Peyer's patch (tissue), 4 donors: Measurements from ENCODE around the gene HMX1. TPM values are rescaled to one million over a fixed set of nuclear protein-coding genes. Genes with fewer than 3 reads are reported as not detected.

ENCODE experiments used
- DNase-seq, 3 donors: peaks; one replicate each; pipeline ENCODE4 v3.0.0-alpha.2; 2017 to 2019
- H3K27ac ChIP-seq, 4 donors: fragments of 200-600 bp; sonication (generic); one replicate each; pipeline ENCODE4 v1.5.1; 2016 to 2019
- H3K27me3 ChIP-seq, 2 donors: fragments of 200-600 bp; sonication (generic); one replicate each; pipeline ENCODE4 v1.5.1; 2019
- H3K36me3 ChIP-seq, 3 donors: fragments of 200-600 bp; sonication (generic); one replicate each; pipeline ENCODE4 v1.5.1; 2016 to 2019
- H3K4me1 ChIP-seq, 4 donors: fragments of 200-600 bp; sonication (generic); one replicate each; pipeline ENCODE4 v1.5.1; 2016 to 2019
- H3K4me3 ChIP-seq, 4 donors: fragments of 200-600 bp; sonication (generic); 1 replicate in 3 of 4; 2 replicates in 1 of 4; pipeline ENCODE4 v1.5.1; 2016 to 2019; ENCODE audit warnings: mild to moderate bottlenecking in 1 of 4
- H3K9me3 ChIP-seq, 4 donors: fragments of 200-600 bp; sonication (generic); one replicate each; pipeline ENCODE4 v1.5.1; 2016 to 2019; ENCODE audit warnings: mild to moderate bottlenecking in 1 of 4
- CTCF ChIP-seq, 6 experiments: fragments of 450-650 bp in 4 of 6; fragments of 200-600 bp in 2 of 6; sonication (generic) in 1 of 6; IDR thresholded peaks; one replicate each; pipeline ENCODE4 v1.5.1; 2017 to 2019; ENCODE audit warnings: antibody characterized with exemption in 6 of 6, mild to moderate bottlenecking in 3 of 6, moderate library complexity in 1 of 6
- POLR2A ChIP-seq, 2 donors: fragments of 450-650 bp; IDR thresholded peaks; one replicate each; pipeline ENCODE4 v1.5.1; 2017; ENCODE audit warnings: antibody characterized with exemption in 2 of 2, mild to moderate bottlenecking in 2 of 2, moderate library complexity in 2 of 2
- total RNA-seq, 4 donors: library from RNA; depleted of rRNA; stranded (reverse); fragments of >200 nt; gene quantifications; one replicate each; pipeline ENCODE4 v1.1.0, GENCODE V29; 2016

Gene HMX1
- total RNA-seq, 4 donors from 2014 or later: not detected

GRCh38 chr4:8905226-8905772 is 33.7 kb upstream of the HMX1 start:
- Histone ChIP-seq H3K4me1 (no peaks in the 10 kb centered on the region), H3K9me3 (peaks cover 0 to 12% (median 2%) of the 10 kb centered on the region in 4 donors), H3K4me3 (no peak overlapping the region), H3K27ac (no peak overlapping the region), H3K27me3 (no peaks in the 10 kb centered on the region), H3K36me3 (no peaks in the 10 kb centered on the region)
- TF ChIP-seq POLR2A (IDR thresholded peaks at IDR 0.05) (no peak), CTCF (IDR thresholded peaks at IDR 0.05) (no peak)
- peak in 1 of 3 donors; percentile 19 for DNase-seq

DNA sequence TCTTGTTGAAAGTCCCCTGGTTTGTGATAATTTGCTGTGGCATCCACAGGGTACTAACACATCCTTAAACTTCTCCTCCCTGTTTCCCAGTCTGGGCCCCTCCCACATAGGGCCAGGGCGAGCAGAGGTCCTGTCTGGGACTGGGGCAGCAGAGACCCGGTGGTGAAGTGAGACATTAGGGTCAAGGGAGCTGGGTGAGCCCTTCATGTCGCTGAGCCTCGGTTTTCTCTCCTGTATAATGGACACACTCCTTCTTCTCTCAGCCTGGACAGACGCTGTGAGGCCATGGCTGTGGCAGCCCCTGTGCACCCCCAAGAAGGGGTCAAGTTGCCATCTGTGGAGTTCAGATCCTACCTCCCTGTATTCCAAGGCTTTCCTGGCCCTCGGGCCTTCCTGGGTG is 33.0 kb upstream of the HMX1 start:
- Histone ChIP-seq H3K9me3 (peaks cover 0 to 12% (median 2%) of the 10 kb centered on the region in 4 donors), H3K4me1 (no peaks in the 10 kb centered on the region), H3K27me3 (no peaks in the 10 kb centered on the region), H3K27ac (no peak overlapping the region), H3K4me3 (no peak overlapping the region), H3K36me3 (no peaks in the 10 kb centered on the region)
- no peak for TF ChIP-seq POLR2A (IDR thresholded peaks at IDR 0.05)
- no peak for TF ChIP-seq CTCF (IDR thresholded peaks at IDR 0.05)
- peak in 1 of 3 donors; percentile 7 for DNase-seq

DNA sequence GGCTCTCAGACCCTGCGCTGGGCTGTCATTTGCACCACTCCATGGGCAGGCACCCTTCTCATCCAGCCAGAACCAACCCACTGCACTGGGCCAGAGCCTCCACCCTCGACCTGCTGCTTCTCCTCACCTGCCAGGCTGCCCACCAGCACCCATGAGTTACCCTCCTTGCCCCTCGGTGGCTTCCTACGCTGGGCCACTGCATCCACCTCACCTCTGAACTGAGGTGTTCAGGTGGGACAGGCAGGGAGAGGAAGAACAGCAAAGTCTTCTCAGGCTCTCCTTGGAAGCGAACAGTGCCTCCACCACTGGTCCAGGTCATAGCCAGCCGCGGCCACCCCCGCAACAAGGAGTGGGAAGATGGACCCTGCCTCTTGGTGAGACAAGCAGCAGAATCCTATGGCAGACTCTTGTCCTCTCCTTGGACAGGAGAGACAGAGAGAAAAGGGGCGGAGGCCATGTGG is 32.4 kb upstream of the HMX1 start:
- H3K36me3 ChIP-seq: no peaks in the 10 kb centered on the region
- H3K4me1 ChIP-seq: no peaks in the 10 kb centered on the region
- no peak overlapping the region for H3K27ac ChIP-seq
- peak in 1 of 3 donors; percentile 28 for DNase-seq
- H3K4me3 ChIP-seq: no peak overlapping the region
- H3K27me3 ChIP-seq: no peaks in the 10 kb centered on the region
- peaks cover 0 to 12% (median 2%) of the 10 kb centered on the region in 4 donors for H3K9me3 ChIP-seq
- no peak for TF ChIP-seq POLR2A (IDR thresholded peaks at IDR 0.05)
- TF ChIP-seq CTCF (IDR thresholded peaks at IDR 0.05): no peak

DNA sequence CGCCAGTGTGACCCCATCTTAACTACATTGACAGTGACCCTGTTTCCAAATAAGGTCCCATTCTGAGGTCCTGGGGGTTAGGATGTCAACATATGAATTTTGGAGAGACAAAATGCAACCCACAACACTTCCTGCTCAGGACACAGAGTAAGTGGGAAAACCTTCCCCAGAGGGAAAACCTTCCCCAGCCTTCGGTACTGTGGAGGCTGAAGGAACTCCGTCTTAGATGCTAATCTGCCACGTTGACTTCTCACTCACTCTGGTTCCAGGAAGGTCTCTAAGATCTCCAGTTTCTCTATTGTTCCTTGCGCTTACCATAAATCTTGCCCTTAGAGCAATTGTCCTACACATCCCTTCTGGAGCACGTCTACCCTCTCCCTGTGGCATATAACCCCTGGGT is 29.7 kb upstream of the HMX1 start:
- Histone ChIP-seq H3K4me1 (no peaks in the 10 kb centered on the region), H3K27ac (no peak overlapping the region), H3K9me3 (peaks cover 0 to 12% (median 2%) of the 10 kb centered on the region in 4 donors), H3K27me3 (no peaks in the 10 kb centered on the region), H3K36me3 (no peaks in the 10 kb centered on the region), H3K4me3 (no peak overlapping the region)
- DNase-seq: no peak
- TF ChIP-seq CTCF (IDR thresholded peaks at IDR 0.05) (no peak), POLR2A (IDR thresholded peaks at IDR 0.05) (no peak)

- Histone ChIP-seq H3K27ac (no peak overlapping the region), H3K9me3 (peaks cover 0 to 12% (median 2%) of the 10 kb centered on the region in 4 donors), H3K4me1 (no peaks in the 10 kb centered on the region), H3K4me3 (no peak overlapping the region), H3K36me3 (no peaks in the 10 kb centered on the region), H3K27me3 (no peaks in the 10 kb centered on the region)
- DNase-seq: no peak
- TF ChIP-seq POLR2A (IDR thresholded peaks at IDR 0.05) (no peak), CTCF (IDR thresholded peaks at IDR 0.05) (no peak)
Observed at GRCh38 chr4:8900588-8900987, 28.9 kb upstream of the HMX1 start.
